Measurements from ENCODE around the gene GGTLC1.

The GGTLC1 gene

GRCh38 chr20:23966298-23966697 lies 22.3 kb downstream of the GGTLC1 start:
- DNase-seq (ENCODE audit: low spot score), result no peak

- DNase-seq (ENCODE audit: low spot score), result no peak
These were observed 24.6 kb downstream of the GGTLC1 start for GRCh38 chr20:23963941-23964340.

GRCh38 chr20:23962272-23962671 lies 26.3 kb downstream of the GGTLC1 start:
- DNase-seq (ENCODE audit: low spot score), result no peak

GRCh38 chr20:23959054-23959453 lies 29.5 kb downstream of the GGTLC1 start:
- no peak for DNase-seq (ENCODE audit: low spot score)

GRCh38 chr20:23955896-23956295 lies 32.7 kb downstream of the GGTLC1 start:
- no peak for DNase-seq (ENCODE audit: low spot score)

- no peak for DNase-seq (ENCODE audit: low spot score)
These were observed 34.4 kb downstream of the GGTLC1 start for GRCh38 chr20:23954008-23954745.

GRCh38 chr20:23946206-23946605 lies 42.4 kb downstream of the GGTLC1 start:
- DNase-seq (ENCODE audit: low spot score), result no peak

- DNase-seq (ENCODE audit: low spot score), result no peak
These were observed 45.3 kb downstream of the GGTLC1 start for GRCh38 chr20:23943304-23943703.

- no peak for DNase-seq (ENCODE audit: low spot score)
These were observed 48.9 kb downstream of the GGTLC1 start for GRCh38 chr20:23939641-23940040.

GRCh38 chr20:23939063-23939462 lies 49.5 kb downstream of the GGTLC1 start:
- DNase-seq (ENCODE audit: low spot score), result no peak

- DNase-seq (ENCODE audit: low spot score), result no peak
These were observed 50.5 kb downstream of the GGTLC1 start for GRCh38 chr20:23938118-23938438.

GRCh38 chr20:23937303-23938117 lies 51.1 kb downstream of the GGTLC1 start:
- peak; percentile 77 for DNase-seq (ENCODE audit: low spot score)

All from D341Med (cell line).